BJ (cell line): ENCODE measurements around the gene CEBPG. TPM values are rescaled to one million over a fixed set of nuclear protein-coding genes. Genes with fewer than 3 reads are reported as not detected.

Experiments used
- CTCF ChIA-PET: fragments of 350-600 bp; formaldehyde crosslinking; extraction: SDS; loops from one replicate; lab custom pipeline; 2021; ENCODE audit warnings: antibody characterized with exemption, inconsistent platforms; lab: Yijun Ruan, JAX
- POLR2A ChIA-PET: fragments of 300-600 bp; sonication (Branson Sonifier 250); formaldehyde crosslinking; extraction: SDS; loops from one replicate; lab custom pipeline; 2021; ENCODE audit warnings: antibody characterized with exemption; lab: Charles Lee
- DNase-seq: peaks from one replicate; pipeline ENCODE4 v3.0.0-alpha.2; 2011; ENCODE audit warnings: low read depth
- H3K27me3 ChIP-seq: 2 replicates; pipeline ENCODE4 v1.6.0; 2011; ENCODE audit warnings: low read length; ENCODE audit not compliant: control insufficient read depth, insufficient read depth
- H3K36me3 ChIP-seq: 2 replicates; pipeline ENCODE4 v1.5.1; 2011; ENCODE audit warnings: low read length; ENCODE audit not compliant: control insufficient read depth, insufficient read depth
- H3K4me3 ChIP-seq: 2 replicates; pipeline ENCODE4 v1.5.1; 2011; ENCODE audit warnings: low read depth, mild to moderate bottlenecking, control low read depth, low read length
- polyA plus RNA-seq: library from polyadenylated mRNA; depleted of rRNA; stranded (reverse); fragments of >200 nt; gene quantifications from 2 replicates; pipeline ENCODE4 v1.2.3, GENCODE V29; 2011
- TF ChIP-seq, protein P1 (sequence below): IDR thresholded peaks from 2 replicates; pipeline ENCODE4 v1.5.1; 2011; ENCODE audit warnings: low read depth, mild to moderate bottlenecking, control low read depth, inconsistent platforms, low read length, moderate library complexity; ENCODE audit not compliant: insufficient read depth

CEBPG gene
- polyA plus RNA-seq, 1 experiment: 16.0 TPM

GRCh38 chr19:33413426-33413725, 39.9 kb downstream of the CEBPG start:
- H3K4me3 ChIP-seq: no peak overlapping the region
- CTCF ChIA-PET: interaction anchor here (7.9 to 19.0 kb wide), 2 partner anchors 172 to 357 kb away, joined by 120 to 405 read pairs; no protein-coding TSS in a partner anchor
- POLR2A ChIA-PET: no interaction called here

GRCh38 chr19:33413868-33414666, 40.6 kb downstream of the CEBPG start:
- no peak for DNase-seq
- POLR2A ChIA-PET: no interaction called here
- CTCF ChIA-PET: interaction anchor here (7.9 to 19.0 kb wide), 2 partner anchors 173 to 356 kb away, joined by 120 to 405 read pairs; no protein-coding TSS in a partner anchor
- TF ChIP-seq, protein P1, sequence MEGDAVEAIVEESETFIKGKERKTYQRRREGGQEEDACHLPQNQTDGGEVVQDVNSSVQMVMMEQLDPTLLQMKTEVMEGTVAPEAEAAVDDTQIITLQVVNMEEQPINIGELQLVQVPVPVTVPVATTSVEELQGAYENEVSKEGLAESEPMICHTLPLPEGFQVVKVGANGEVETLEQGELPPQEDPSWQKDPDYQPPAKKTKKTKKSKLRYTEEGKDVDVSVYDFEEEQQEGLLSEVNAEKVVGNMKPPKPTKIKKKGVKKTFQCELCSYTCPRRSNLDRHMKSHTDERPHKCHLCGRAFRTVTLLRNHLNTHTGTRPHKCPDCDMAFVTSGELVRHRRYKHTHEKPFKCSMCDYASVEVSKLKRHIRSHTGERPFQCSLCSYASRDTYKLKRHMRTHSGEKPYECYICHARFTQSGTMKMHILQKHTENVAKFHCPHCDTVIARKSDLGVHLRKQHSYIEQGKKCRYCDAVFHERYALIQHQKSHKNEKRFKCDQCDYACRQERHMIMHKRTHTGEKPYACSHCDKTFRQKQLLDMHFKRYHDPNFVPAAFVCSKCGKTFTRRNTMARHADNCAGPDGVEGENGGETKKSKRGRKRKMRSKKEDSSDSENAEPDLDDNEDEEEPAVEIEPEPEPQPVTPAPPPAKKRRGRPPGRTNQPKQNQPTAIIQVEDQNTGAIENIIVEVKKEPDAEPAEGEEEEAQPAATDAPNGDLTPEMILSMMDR: no peak
- H3K36me3 ChIP-seq: peaks cover 2% of the 10 kb centered on the region; the same call in 1 of the 2 replicates
- no peak overlapping the region for H3K4me3 ChIP-seq
- no peaks in the 10 kb centered on the region for H3K27me3 ChIP-seq

More at GRCh38 chr19:33413426-33413725, 39.9 kb downstream of the CEBPG start:
- TF ChIP-seq, protein P1: no peak
- H3K27me3 ChIP-seq: no peaks in the 10 kb centered on the region
- DNase-seq: no peak
- H3K36me3 ChIP-seq: peaks cover 2% of the 10 kb centered on the region; the same call in 1 of the 2 replicates

DNA sequence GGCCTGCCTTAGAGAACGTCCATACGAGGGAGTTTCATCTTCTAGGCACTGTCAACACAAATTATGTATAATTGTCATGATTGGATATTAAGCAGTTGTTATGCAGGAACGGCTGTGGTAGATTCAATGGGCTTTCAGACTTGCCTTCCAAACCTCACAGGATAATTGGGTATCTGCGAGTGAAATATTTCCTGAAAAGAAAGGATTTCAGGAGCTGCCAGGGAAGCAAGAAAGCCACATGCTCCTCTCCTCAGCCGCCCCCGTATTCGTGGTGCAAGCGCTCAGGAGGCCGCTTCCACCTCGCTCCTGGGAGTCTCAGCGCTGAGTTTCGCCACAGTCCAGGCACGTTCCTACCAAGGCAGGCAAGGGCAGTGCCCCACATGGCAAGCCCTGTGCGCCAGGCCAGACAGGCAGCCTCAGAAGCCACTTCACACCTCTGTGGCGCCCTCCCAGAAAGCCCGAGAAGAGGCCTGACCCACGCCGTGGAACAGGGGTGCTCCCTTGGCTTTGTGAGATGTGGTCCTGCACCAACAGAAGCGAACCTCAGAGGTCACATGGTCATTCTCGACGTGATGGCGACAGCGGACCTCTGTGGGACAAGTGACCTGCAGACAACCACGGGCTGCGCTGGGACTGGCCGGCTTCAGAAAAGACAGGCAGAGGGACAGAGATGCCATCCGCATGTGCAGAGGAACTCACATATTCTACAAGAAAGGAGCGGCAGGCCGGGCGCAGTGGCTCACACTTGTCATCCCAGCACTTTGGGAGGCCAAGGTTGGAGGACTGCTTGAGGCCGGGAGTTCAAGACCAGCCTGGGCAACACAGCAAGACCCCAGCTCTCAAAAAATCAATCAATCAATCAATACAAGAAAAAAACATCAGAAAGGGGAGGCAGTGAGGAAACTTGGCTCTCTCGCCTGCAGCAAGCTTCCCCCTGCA, 41.4 kb downstream of the CEBPG start:
- no peak overlapping the region for H3K4me3 ChIP-seq
- ChIA-PET POLR2A (no interaction called here), CTCF (interaction anchor here (0.6 to 19.0 kb wide), 13 partner anchors 8 to 583 kb away, joined by 3 to 405 read pairs (median 8); partner anchors contain the start of gene CEBPA)
- TF ChIP-seq, protein P1: no peak
- no peaks in the 10 kb centered on the region for H3K27me3 ChIP-seq
- peaks cover under 1% of the 10 kb centered on the region; the same call in 1 of the 2 replicates for H3K36me3 ChIP-seq
- no peak for DNase-seq

- ChIA-PET CTCF (interaction anchor here (0.6 to 7.9 kb wide), 37 partner anchors 10 to 582 kb away, joined by 3 to 120 read pairs (median 4); partner anchors contain the start of gene CEBPA), POLR2A (no interaction called here)
- TF ChIP-seq, protein P1: peak; percentile 76
- Histone ChIP-seq H3K27me3 (no peaks in the 10 kb centered on the region), H3K4me3 (no peak overlapping the region), H3K36me3 (no peaks in the 10 kb centered on the region; the same call in 1 of the 2 replicates)
- no peak for DNase-seq
Measured at GRCh38 chr19:33416307-33417215, 43.1 kb downstream of the CEBPG start.
